22Rv1 (cell line): ENCODE measurements around the gene CAPN15.

Experiments used
- ZFX ChIP-seq: fragments of 450-650 bp; IDR thresholded peaks from 2 replicates; pipeline ENCODE4 v1.6.1; 2017; ENCODE audit warnings: antibody characterized with exemption, borderline replicate concordance
- TF ChIP-seq, protein P1 (sequence below): fragments of 450-650 bp; IDR thresholded peaks from 2 replicates; pipeline ENCODE4 v1.5.1; 2017; ENCODE audit warnings: mild to moderate bottlenecking

DNA sequence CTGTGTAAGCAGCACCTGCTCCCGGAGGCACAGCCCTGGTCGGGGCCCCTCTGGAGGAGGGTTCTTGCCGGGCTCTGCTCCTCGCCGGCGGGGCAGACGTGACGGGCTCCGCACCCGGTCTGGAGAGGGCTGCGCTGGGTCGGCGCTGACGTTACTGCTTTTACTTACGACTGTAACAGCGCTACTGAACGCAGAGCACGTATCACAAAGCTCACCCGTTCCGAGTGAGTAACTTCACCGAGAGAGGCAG, 61.1 kb downstream of the CAPN15 start:
- TF ChIP-seq, protein P1, sequence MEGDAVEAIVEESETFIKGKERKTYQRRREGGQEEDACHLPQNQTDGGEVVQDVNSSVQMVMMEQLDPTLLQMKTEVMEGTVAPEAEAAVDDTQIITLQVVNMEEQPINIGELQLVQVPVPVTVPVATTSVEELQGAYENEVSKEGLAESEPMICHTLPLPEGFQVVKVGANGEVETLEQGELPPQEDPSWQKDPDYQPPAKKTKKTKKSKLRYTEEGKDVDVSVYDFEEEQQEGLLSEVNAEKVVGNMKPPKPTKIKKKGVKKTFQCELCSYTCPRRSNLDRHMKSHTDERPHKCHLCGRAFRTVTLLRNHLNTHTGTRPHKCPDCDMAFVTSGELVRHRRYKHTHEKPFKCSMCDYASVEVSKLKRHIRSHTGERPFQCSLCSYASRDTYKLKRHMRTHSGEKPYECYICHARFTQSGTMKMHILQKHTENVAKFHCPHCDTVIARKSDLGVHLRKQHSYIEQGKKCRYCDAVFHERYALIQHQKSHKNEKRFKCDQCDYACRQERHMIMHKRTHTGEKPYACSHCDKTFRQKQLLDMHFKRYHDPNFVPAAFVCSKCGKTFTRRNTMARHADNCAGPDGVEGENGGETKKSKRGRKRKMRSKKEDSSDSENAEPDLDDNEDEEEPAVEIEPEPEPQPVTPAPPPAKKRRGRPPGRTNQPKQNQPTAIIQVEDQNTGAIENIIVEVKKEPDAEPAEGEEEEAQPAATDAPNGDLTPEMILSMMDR, result no peak
- TF ChIP-seq ZFX, result no peak
